SK-N-SH (cell line): ENCODE data around the gene CREB5.

Experiments used
- EP300 ChIP-seq, 2 experiments: IDR thresholded peaks; 2 replicates each; pipeline versions ENCODE4 v1.4.0 to v1.6.1; 2012; ENCODE audit warnings: borderline replicate concordance in 1 of 2, low read depth in 1 of 2, low read length in 1 of 2
- EZH2phosphoT487 ChIP-seq: fragments of 200-600 bp; sonication (generic); IDR thresholded peaks from 2 replicates; pipeline ENCODE4 v1.6.1; 2017; ENCODE audit warnings: low read depth, mixed run types, mild to moderate bottlenecking, antibody characterized with exemption, moderate library complexity, borderline replicate concordance
- FOXM1 ChIP-seq: IDR thresholded peaks from 2 replicates; pipeline ENCODE4 v1.4.0; 2012; ENCODE audit warnings: low read depth, mild to moderate bottlenecking
- GATA2 ChIP-seq: sonication (generic); formaldehyde crosslinking; IDR thresholded peaks from 2 replicates; pipeline ENCODE4 v1.5.0; 2020; ENCODE audit warnings: mild to moderate bottlenecking, missing genetic modification reagents
- MEF2A ChIP-seq: IDR thresholded peaks from 2 replicates; pipeline ENCODE4 v1.4.0; 2012; ENCODE audit warnings: low read depth, borderline replicate concordance
- POLR2AphosphoS5 ChIP-seq: IDR thresholded peaks from 2 replicates; pipeline ENCODE4 v1.6.1; 2012; ENCODE audit warnings: low read depth, low read length
- TEAD4 ChIP-seq: IDR thresholded peaks from 2 replicates; pipeline ENCODE4 v1.4.0; 2012; ENCODE audit warnings: mild to moderate bottlenecking, borderline replicate concordance; ENCODE audit not compliant: insufficient read depth
- TF ChIP-seq, protein P1 (sequence below): fragments of 200-600 bp; sonication (generic); IDR thresholded peaks from 2 replicates; pipeline ENCODE4 v1.6.1; 2017; ENCODE audit warnings: antibody characterized with exemption, mild to moderate bottlenecking, moderate library complexity
- TF ChIP-seq, protein P2 (sequence below): IDR thresholded peaks from 2 replicates; pipeline ENCODE4 v1.6.1; 2012; ENCODE audit warnings: mild to moderate bottlenecking, low read depth, low read length, moderate library complexity

DNA sequence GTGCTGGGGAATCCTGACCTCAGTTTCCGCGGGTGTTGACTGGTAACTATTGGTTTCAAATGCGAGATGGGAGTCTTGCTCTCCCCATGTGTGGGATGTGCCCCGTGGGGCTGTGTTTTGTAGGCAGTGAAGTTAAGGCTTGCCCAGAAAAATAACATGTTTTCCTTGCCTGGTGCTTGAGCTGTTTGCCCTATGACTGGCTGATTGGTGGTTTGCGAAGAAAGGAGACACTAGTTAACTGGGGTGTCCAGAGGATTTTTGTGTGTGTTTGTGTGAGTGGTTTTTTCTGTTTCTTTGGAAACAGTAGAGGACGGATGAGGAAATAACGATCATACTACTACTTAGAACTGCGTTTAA lies 61.9 kb downstream of the CREB5 start:
- TF ChIP-seq, protein P1, sequence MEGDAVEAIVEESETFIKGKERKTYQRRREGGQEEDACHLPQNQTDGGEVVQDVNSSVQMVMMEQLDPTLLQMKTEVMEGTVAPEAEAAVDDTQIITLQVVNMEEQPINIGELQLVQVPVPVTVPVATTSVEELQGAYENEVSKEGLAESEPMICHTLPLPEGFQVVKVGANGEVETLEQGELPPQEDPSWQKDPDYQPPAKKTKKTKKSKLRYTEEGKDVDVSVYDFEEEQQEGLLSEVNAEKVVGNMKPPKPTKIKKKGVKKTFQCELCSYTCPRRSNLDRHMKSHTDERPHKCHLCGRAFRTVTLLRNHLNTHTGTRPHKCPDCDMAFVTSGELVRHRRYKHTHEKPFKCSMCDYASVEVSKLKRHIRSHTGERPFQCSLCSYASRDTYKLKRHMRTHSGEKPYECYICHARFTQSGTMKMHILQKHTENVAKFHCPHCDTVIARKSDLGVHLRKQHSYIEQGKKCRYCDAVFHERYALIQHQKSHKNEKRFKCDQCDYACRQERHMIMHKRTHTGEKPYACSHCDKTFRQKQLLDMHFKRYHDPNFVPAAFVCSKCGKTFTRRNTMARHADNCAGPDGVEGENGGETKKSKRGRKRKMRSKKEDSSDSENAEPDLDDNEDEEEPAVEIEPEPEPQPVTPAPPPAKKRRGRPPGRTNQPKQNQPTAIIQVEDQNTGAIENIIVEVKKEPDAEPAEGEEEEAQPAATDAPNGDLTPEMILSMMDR, result no peak
- TF ChIP-seq POLR2AphosphoS5 (no peak), FOXM1 (no peak), GATA2 (no peak), EP300 (IDR thresholded peaks at IDR 0.05; ENCODE audit: borderline replicate concordance in 1 of 2, low read depth in 1 of 2, low read length in 1 of 2) (no peak), EZH2phosphoT487 (no peak), TEAD4 (no peak), MEF2A (no peak)
- TF ChIP-seq, protein P2, sequence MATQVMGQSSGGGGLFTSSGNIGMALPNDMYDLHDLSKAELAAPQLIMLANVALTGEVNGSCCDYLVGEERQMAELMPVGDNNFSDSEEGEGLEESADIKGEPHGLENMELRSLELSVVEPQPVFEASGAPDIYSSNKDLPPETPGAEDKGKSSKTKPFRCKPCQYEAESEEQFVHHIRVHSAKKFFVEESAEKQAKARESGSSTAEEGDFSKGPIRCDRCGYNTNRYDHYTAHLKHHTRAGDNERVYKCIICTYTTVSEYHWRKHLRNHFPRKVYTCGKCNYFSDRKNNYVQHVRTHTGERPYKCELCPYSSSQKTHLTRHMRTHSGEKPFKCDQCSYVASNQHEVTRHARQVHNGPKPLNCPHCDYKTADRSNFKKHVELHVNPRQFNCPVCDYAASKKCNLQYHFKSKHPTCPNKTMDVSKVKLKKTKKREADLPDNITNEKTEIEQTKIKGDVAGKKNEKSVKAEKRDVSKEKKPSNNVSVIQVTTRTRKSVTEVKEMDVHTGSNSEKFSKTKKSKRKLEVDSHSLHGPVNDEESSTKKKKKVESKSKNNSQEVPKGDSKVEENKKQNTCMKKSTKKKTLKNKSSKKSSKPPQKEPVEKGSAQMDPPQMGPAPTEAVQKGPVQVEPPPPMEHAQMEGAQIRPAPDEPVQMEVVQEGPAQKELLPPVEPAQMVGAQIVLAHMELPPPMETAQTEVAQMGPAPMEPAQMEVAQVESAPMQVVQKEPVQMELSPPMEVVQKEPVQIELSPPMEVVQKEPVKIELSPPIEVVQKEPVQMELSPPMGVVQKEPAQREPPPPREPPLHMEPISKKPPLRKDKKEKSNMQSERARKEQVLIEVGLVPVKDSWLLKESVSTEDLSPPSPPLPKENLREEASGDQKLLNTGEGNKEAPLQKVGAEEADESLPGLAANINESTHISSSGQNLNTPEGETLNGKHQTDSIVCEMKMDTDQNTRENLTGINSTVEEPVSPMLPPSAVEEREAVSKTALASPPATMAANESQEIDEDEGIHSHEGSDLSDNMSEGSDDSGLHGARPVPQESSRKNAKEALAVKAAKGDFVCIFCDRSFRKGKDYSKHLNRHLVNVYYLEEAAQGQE, result no peak
